PC-3 (cell line): ENCODE results near the gene KCNK16. TPM values are rescaled to one million over a fixed set of nuclear protein-coding genes. Genes with fewer than 3 reads are reported as not detected.
A peak's percentile ranks its signal among the peaks of the same experiment; 100 is the strongest.

Source experiments
- ATAC-seq: fragments of 200-7000 bp; cut with Tn5 transposase; 2 replicates; pipeline ENCODE4 v1.9.1; 2020; ENCODE audit warnings: mild to moderate bottlenecking, moderate library complexity
- BruUV-seq: library from RNA; stranded (reverse); fragments of 400-500 nt; replicated peaks from 2 replicates; lab custom pipeline; 2021; lab: Mats Ljungman, UMichigan
- CTCF ChIA-PET: fragments of 300-600 bp; sonication (Branson Sonifier 250); formaldehyde crosslinking; loops from one replicate; lab custom pipeline; 2022; ENCODE audit warnings: antibody characterized with exemption; lab: Charles Lee
- POLR2A ChIA-PET: fragments of 300-600 bp; sonication (Branson Sonifier 250); formaldehyde crosslinking; loops from one replicate; lab custom pipeline; 2022; ENCODE audit warnings: antibody characterized with exemption; ENCODE audit not compliant: unreplicated experiment; lab: Charles Lee
- DNase-seq: peaks from one replicate; pipeline ENCODE4 v3.0.0-alpha.2; 2015
- H2AFZ ChIP-seq: fragments of 300-600 bp; sonication (generic); 2 replicates; pipeline ENCODE4 v1.6.0; 2016; ENCODE audit warnings: antibody characterized with exemption, low read length
- H3F3A ChIP-seq: fragments of 300-600 bp; sonication (generic); one replicate; pipeline ENCODE4 v1.6.0; 2017; ENCODE audit warnings: antibody characterized with exemption, low read length, control low read depth, mild to moderate bottlenecking; ENCODE audit not compliant: unreplicated experiment
- H3K27ac ChIP-seq: fragments of 300-600 bp; sonication (generic); 2 replicates; pipeline ENCODE4 v1.5.1; 2016; ENCODE audit warnings: mild to moderate bottlenecking, low read length
- H3K27me3 ChIP-seq: fragments of 300-600 bp; sonication (generic); 2 replicates; pipeline ENCODE4 v1.6.1; 2016; ENCODE audit warnings: low read length, mixed read lengths
- H3K36me3 ChIP-seq: fragments of 300-600 bp; sonication (generic); 2 replicates; pipeline ENCODE4 v1.6.1; 2016; ENCODE audit warnings: low read depth, mixed run types, low read length, mixed read lengths
- H3K4me1 ChIP-seq: fragments of 300-600 bp; sonication (generic); 2 replicates; pipeline ENCODE4 v1.5.1; 2016; ENCODE audit warnings: low read length; ENCODE audit not compliant: insufficient read depth
- H3K4me2 ChIP-seq: fragments of 300-600 bp; sonication (generic); 2 replicates; pipeline ENCODE4 v1.6.0; 2016; ENCODE audit warnings: low read length
- H3K4me3 ChIP-seq: fragments of 300-600 bp; sonication (generic); 2 replicates; pipeline ENCODE4 v1.5.1; 2016; ENCODE audit warnings: mild to moderate bottlenecking, low read length, mixed read lengths
- H3K79me2 ChIP-seq: fragments of 300-600 bp; sonication (generic); 2 replicates; pipeline ENCODE4 v1.6.1; 2017; ENCODE audit warnings: low read length, mixed read lengths
- H3K9ac ChIP-seq: fragments of 300-600 bp; sonication (generic); 2 replicates; pipeline ENCODE4 v1.6.0; 2016; ENCODE audit warnings: mild to moderate bottlenecking, low read length
- H3K9me2 ChIP-seq: fragments of 300-600 bp; sonication (generic); replicated peaks from 2 replicates; pipeline ENCODE4 v1.6.1; 2016; ENCODE audit warnings: mixed run types, low read length, mixed read lengths
- H3K9me3 ChIP-seq: fragments of 300-600 bp; sonication (generic); 2 replicates; pipeline ENCODE4 v1.6.1; 2016; ENCODE audit warnings: low read length, mixed read lengths
- H4K20me1 ChIP-seq: fragments of 300-600 bp; sonication (generic); 2 replicates; pipeline ENCODE4 v1.6.1; 2016; ENCODE audit warnings: low read length, mixed read lengths
- EZH2 ChIP-seq: fragments of 300-600 bp; sonication (generic); IDR thresholded peaks from one replicate; pipeline ENCODE4 v1.6.1; 2017; ENCODE audit warnings: antibody characterized with exemption, mild to moderate bottlenecking, low read length; ENCODE audit not compliant: unreplicated experiment
- EZH2phosphoT487 ChIP-seq: fragments of 300-600 bp; sonication (generic); IDR thresholded peaks from 2 replicates; pipeline ENCODE4 v1.6.1; 2018; ENCODE audit warnings: mild to moderate bottlenecking, antibody characterized with exemption, low read length, borderline replicate concordance
- intact Hi-C: fragments of 100-400 bp; cut with micrococcal nuclease; formaldehyde crosslinking; loops from 2 replicates; pipeline ENCODE4 v1.9.0; 2023
- total RNA-seq: library from RNA; depleted of rRNA; stranded (reverse); fragments of >200 nt; gene quantifications from 2 replicates; pipeline ENCODE4 v1.2.3, GENCODE V29; 2014
- TF ChIP-seq, protein P1 (sequence below): fragments of 300-600 bp; sonication (generic); conservative IDR thresholded peaks from 2 replicates; pipeline ENCODE4 v1.5.1; 2017; ENCODE audit warnings: antibody characterized with exemption, low read depth, mild to moderate bottlenecking, low read length

KCNK16 gene
- total RNA-seq, 1 experiment from 2014 or later: not detected

GRCh38 chr6:39365281-39366074 lies 43.0 kb upstream of the KCNK16 start:
- Histone ChIP-seq H3F3A (no peaks in the 10 kb centered on the region), H3K9me2 (no peaks in the 10 kb centered on the region), H3K27me3 (peaks cover 12% of the 10 kb centered on the region), H3K79me2 (no peaks in the 10 kb centered on the region), H3K4me3 (no peak overlapping the region), H2AFZ (no peak overlapping the region), H3K27ac (no peak overlapping the region), H3K9ac (no peak overlapping the region), H3K36me3 (no peaks in the 10 kb centered on the region), H3K4me1 (peaks cover 5% of the 10 kb centered on the region; the same call in 1 of the 2 replicates), H3K4me2 (no peak overlapping the region), H4K20me1 (no peaks in the 10 kb centered on the region), H3K9me3 (no peaks in the 10 kb centered on the region)
- BruUV-seq: no TSS peak
- ATAC-seq: no peak
- DNase-seq: peak; percentile 48
- ChIA-PET CTCF (no interaction called here), POLR2A (no interaction called here)
- intact Hi-C loops: no loop called here
- TF ChIP-seq, protein P1, sequence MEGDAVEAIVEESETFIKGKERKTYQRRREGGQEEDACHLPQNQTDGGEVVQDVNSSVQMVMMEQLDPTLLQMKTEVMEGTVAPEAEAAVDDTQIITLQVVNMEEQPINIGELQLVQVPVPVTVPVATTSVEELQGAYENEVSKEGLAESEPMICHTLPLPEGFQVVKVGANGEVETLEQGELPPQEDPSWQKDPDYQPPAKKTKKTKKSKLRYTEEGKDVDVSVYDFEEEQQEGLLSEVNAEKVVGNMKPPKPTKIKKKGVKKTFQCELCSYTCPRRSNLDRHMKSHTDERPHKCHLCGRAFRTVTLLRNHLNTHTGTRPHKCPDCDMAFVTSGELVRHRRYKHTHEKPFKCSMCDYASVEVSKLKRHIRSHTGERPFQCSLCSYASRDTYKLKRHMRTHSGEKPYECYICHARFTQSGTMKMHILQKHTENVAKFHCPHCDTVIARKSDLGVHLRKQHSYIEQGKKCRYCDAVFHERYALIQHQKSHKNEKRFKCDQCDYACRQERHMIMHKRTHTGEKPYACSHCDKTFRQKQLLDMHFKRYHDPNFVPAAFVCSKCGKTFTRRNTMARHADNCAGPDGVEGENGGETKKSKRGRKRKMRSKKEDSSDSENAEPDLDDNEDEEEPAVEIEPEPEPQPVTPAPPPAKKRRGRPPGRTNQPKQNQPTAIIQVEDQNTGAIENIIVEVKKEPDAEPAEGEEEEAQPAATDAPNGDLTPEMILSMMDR: no peak
- TF ChIP-seq EZH2 (no peak), EZH2phosphoT487 (no peak)

- Histone ChIP-seq H3K4me1 (peaks cover 5% of the 10 kb centered on the region; the same call in 1 of the 2 replicates), H3K9me2 (no peaks in the 10 kb centered on the region), H3K9ac (no peak overlapping the region), H3K4me3 (no peak overlapping the region), H3F3A (no peaks in the 10 kb centered on the region), H3K27ac (no peak overlapping the region), H3K9me3 (no peaks in the 10 kb centered on the region), H3K4me2 (no peak overlapping the region), H3K36me3 (no peaks in the 10 kb centered on the region), H3K27me3 (peaks cover 12% of the 10 kb centered on the region), H4K20me1 (no peaks in the 10 kb centered on the region), H3K79me2 (no peaks in the 10 kb centered on the region), H2AFZ (no peak overlapping the region)
- ChIA-PET CTCF (no interaction called here), POLR2A (no interaction called here)
- TF ChIP-seq, protein P1: no peak
- no peak for TF ChIP-seq EZH2
- TF ChIP-seq EZH2phosphoT487: no peak
- DNase-seq (no peak), ATAC-seq (no peak)
- intact Hi-C loops: no loop called here
- no TSS peak for BruUV-seq
These were observed 40.8 kb upstream of the KCNK16 start for GRCh38 chr6:39363280-39363679.

DNA sequence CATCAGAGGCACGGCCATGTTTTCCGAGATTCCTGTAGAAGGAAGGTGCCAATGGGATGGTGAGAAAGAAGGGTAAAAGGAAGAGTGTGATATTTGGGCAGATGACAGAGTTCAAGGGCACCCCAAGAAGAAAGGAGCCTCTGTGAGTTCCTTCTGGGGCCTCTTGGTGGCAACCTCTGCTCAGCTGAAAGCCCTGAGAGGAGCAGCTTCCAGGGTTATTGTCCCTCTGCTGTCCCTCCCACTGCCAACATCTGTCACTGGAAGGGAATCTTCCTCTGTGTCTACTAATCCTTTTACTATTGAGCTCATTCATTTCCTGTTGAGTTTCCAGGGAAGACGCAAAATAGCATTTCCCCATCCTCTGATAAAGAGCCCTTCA lies 40.0 kb upstream of the KCNK16 start:
- POLR2A ChIA-PET: no interaction called here
- Histone ChIP-seq H3K4me1 (peaks cover 5% of the 10 kb centered on the region; the same call in 1 of the 2 replicates), H3K79me2 (no peaks in the 10 kb centered on the region), H3K4me2 (no peak overlapping the region), H3K27ac (no peak overlapping the region), H3F3A (no peaks in the 10 kb centered on the region), H3K9ac (no peak overlapping the region), H2AFZ (no peak overlapping the region), H3K27me3 (peaks cover 10% of the 10 kb centered on the region), H4K20me1 (no peaks in the 10 kb centered on the region), H3K36me3 (no peaks in the 10 kb centered on the region), H3K9me3 (no peaks in the 10 kb centered on the region), H3K4me3 (no peak overlapping the region), H3K9me2 (no peaks in the 10 kb centered on the region)
- no TSS peak for BruUV-seq
- TF ChIP-seq EZH2 (no peak), EZH2phosphoT487 (no peak)
- TF ChIP-seq, protein P1: no peak
- intact Hi-C loops: no loop called here
- CTCF ChIA-PET: no interaction called here
- ATAC-seq: no peak
- DNase-seq: peak; percentile 11
